GM23338 (cell line): ENCODE measurements around the gene CARF. TPM values are rescaled to one million over a fixed set of nuclear protein-coding genes. Genes with fewer than 3 reads are reported as not detected.

Source experiments
- ATAC-seq: fragments of 200-7000 bp; cut with Tn5 transposase; 3 replicates; pipeline ENCODE4 v1.9.1; 2020
- DNase-seq: peaks from one replicate; pipeline ENCODE4 v3.0.0-alpha.2; 2015; ENCODE audit warnings: low spot score
- H2AFZ ChIP-seq: fragments of 200-600 bp; sonication (generic); 2 replicates; pipeline ENCODE4 v1.8.0; 2016; ENCODE audit warnings: antibody characterized with exemption, mild to moderate bottlenecking, moderate library complexity
- H3F3A ChIP-seq: fragments of 200-600 bp; sonication (generic); replicated peaks from 2 replicates; pipeline ENCODE4 v1.8.0; 2017; ENCODE audit warnings: antibody characterized with exemption, mixed run types, low read depth
- H3K27ac ChIP-seq: fragments of 200-600 bp; sonication (generic); 2 replicates; pipeline ENCODE4 v1.6.1; 2016; ENCODE audit warnings: low read depth
- H3K27me3 ChIP-seq: fragments of 200-600 bp; sonication (generic); 2 replicates; pipeline ENCODE4 v1.8.0; 2016; ENCODE audit warnings: mild to moderate bottlenecking, mixed run types, moderate library complexity; ENCODE audit not compliant: insufficient read depth
- H3K36me3 ChIP-seq: fragments of 200-600 bp; sonication (generic); 2 replicates; pipeline ENCODE4 v1.8.0; 2016; ENCODE audit warnings: mild to moderate bottlenecking; ENCODE audit not compliant: insufficient read depth
- H3K4me1 ChIP-seq: fragments of 200-600 bp; sonication (generic); 2 replicates; pipeline ENCODE4 v1.8.0; 2016; ENCODE audit warnings: mild to moderate bottlenecking, moderate library complexity; ENCODE audit not compliant: insufficient read depth
- H3K4me2 ChIP-seq: fragments of 200-600 bp; sonication (generic); 2 replicates; pipeline ENCODE4 v1.7.1; 2017; ENCODE audit warnings: mixed run types
- H3K4me3 ChIP-seq: fragments of 200-600 bp; sonication (generic); 2 replicates; pipeline ENCODE4 v1.6.1; 2016; ENCODE audit warnings: mixed run types
- H3K79me2 ChIP-seq: fragments of 200-600 bp; sonication (generic); replicated peaks from 2 replicates; pipeline ENCODE4 v1.8.0; 2017; ENCODE audit warnings: mild to moderate bottlenecking; ENCODE audit not compliant: insufficient read depth
- H3K9me2 ChIP-seq: fragments of 200-600 bp; sonication (generic); 2 replicates; pipeline ENCODE4 v1.8.0; 2017; ENCODE audit not compliant: insufficient read depth
- H4K20me1 ChIP-seq: fragments of 200-600 bp; sonication (generic); replicated peaks from 2 replicates; pipeline ENCODE4 v1.8.0; 2017; ENCODE audit warnings: mild to moderate bottlenecking; ENCODE audit not compliant: insufficient read depth
- H3K27ac Mint-ChIP-seq: 2 replicates; pipeline ENCODE4 v1.8.0; 2020; ENCODE audit warnings: inconsistent platforms, mild to moderate bottlenecking, moderate library complexity, mixed read lengths
- H3K27me3 Mint-ChIP-seq: 3 replicates; pipeline ENCODE4 v1.8.0; 2022; ENCODE audit warnings: low read depth, mild to moderate bottlenecking, moderate library complexity, mixed read lengths, inconsistent platforms; ENCODE audit not compliant: insufficient read depth, poor library complexity
- H3K36me3 Mint-ChIP-seq: 3 replicates; pipeline ENCODE4 v1.8.0; 2021; ENCODE audit warnings: low read depth, mild to moderate bottlenecking, inconsistent platforms, moderate library complexity, mixed read lengths
- H3K4me1 Mint-ChIP-seq: 3 replicates; pipeline ENCODE4 v1.8.0; 2020; ENCODE audit warnings: mild to moderate bottlenecking, inconsistent platforms, mixed read lengths
- H3K4me3 Mint-ChIP-seq: 3 replicates; pipeline ENCODE4 v1.8.0; 2021; ENCODE audit warnings: moderate library complexity, mild to moderate bottlenecking, inconsistent platforms, mixed read lengths
- H3K9me3 Mint-ChIP-seq: 3 replicates; pipeline ENCODE4 v1.8.0; 2020; ENCODE audit warnings: moderate library complexity, mild to moderate bottlenecking, inconsistent platforms, mixed read lengths
- CREB1 ChIP-seq: fragments of 250-450 bp; sonication (Bioruptor Pico); IDR thresholded peaks from 2 replicates; pipeline ENCODE4 v1.5.0; 2020; ENCODE audit warnings: low read depth, mild to moderate bottlenecking, moderate library complexity
- CTCF ChIP-seq, 2 experiments: fragments of 200-600 bp in 1 of 2; sonication (generic) in 1 of 2; conservative IDR thresholded peaks; 2 replicates each; pipeline versions ENCODE4 v1.5.1 to v1.6.1; 2016 to 2017; ENCODE audit warnings: antibody characterized with exemption in 2 of 2, low read depth in 2 of 2, mild to moderate bottlenecking in 2 of 2, moderate library complexity in 1 of 2
- ETS1 ChIP-seq: IDR thresholded peaks from 2 replicates; pipeline ENCODE4 v1.6.1; 2016; ENCODE audit warnings: antibody characterized with exemption
- EZH2 ChIP-seq: fragments of 200-600 bp; sonication (generic); IDR thresholded peaks from one replicate; pipeline ENCODE4 v1.8.0; 2017; ENCODE audit warnings: antibody characterized with exemption, mild to moderate bottlenecking, low read depth; ENCODE audit not compliant: unreplicated experiment
- EZH2phosphoT487 ChIP-seq: fragments of 200-600 bp; sonication (generic); IDR thresholded peaks from one replicate; pipeline ENCODE4 v1.8.1; 2018; ENCODE audit warnings: antibody characterized with exemption; ENCODE audit not compliant: unreplicated experiment
- JUNB ChIP-seq: IDR thresholded peaks from one replicate; pipeline ENCODE4 v1.6.1; 2016; ENCODE audit warnings: antibody characterized with exemption; ENCODE audit not compliant: unreplicated experiment
- NANOG ChIP-seq: IDR thresholded peaks from 2 replicates; pipeline ENCODE4 v1.6.1; 2016; ENCODE audit warnings: antibody characterized with exemption, borderline replicate concordance
- POLR2AphosphoS5 ChIP-seq: IDR thresholded peaks from 2 replicates; pipeline ENCODE4 v1.6.1; 2016; ENCODE audit warnings: antibody characterized with exemption, low read depth
- REST ChIP-seq: IDR thresholded peaks from one replicate; pipeline ENCODE4 v1.6.1; 2018; ENCODE audit warnings: antibody characterized with exemption; ENCODE audit not compliant: unreplicated experiment
- STAT1 ChIP-seq: IDR thresholded peaks from one replicate; pipeline ENCODE4 v1.6.1; 2016; ENCODE audit warnings: antibody characterized with exemption; ENCODE audit not compliant: unreplicated experiment
- ZNF114 ChIP-seq: fragments of 250-450 bp; sonication (Bioruptor Pico); IDR thresholded peaks from 2 replicates; pipeline ENCODE4 v1.5.0; 2020; ENCODE audit warnings: mild to moderate bottlenecking, moderate library complexity
- ZNF331 ChIP-seq: fragments of 250-450 bp; sonication (Bioruptor Pico); IDR thresholded peaks from 2 replicates; pipeline ENCODE4 v1.5.0; 2020; ENCODE audit warnings: low read depth, mild to moderate bottlenecking, moderate library complexity
- ZNF462 ChIP-seq: fragments of 250-450 bp; sonication (Bioruptor Pico); IDR thresholded peaks from 2 replicates; pipeline ENCODE4 v1.5.0; 2020; ENCODE audit warnings: mild to moderate bottlenecking, moderate library complexity
- polyA plus RNA-seq: library from polyadenylated mRNA; unstranded; fragments of >200 nt; fragmentation: Nextera tagmentation; extraction: Ambion mirVana; gene quantifications from 2 replicates; pipeline ENCODE4 v1.2.1, GENCODE V29; 2016
- total RNA-seq: library from RNA; depleted of rRNA; stranded (reverse); fragments of >200 nt; shearing (Covaris generic); gene quantifications from 2 replicates; pipeline ENCODE4 v1.2.3, GENCODE V29; 2014

CARF gene
- total and polyA plus RNA-seq, 2 experiments from 2014 or later, result 1.7 to 3.3 TPM

GRCh38 chr2:203021991-203022390 lies 109.9 kb downstream of the CARF start:
- TF ChIP-seq ZNF331, result no peak
- no peak for TF ChIP-seq JUNB
- TF ChIP-seq EZH2phosphoT487, result no peak
- no peak for TF ChIP-seq STAT1
- no peak for TF ChIP-seq REST
- TF ChIP-seq CTCF (conservative IDR thresholded peaks at IDR 0.05; ENCODE audit: low read depth in 2 of 2), result no peak
- no peak for TF ChIP-seq ZNF462 (CRISPR knock-in tag)
- TF ChIP-seq NANOG, result no peak
- no peak for TF ChIP-seq EZH2
- no peak for TF ChIP-seq CREB1 (CRISPR knock-in tag)
- no peak for TF ChIP-seq POLR2AphosphoS5
- no peak for TF ChIP-seq ZNF114 (CRISPR knock-in tag)
- TF ChIP-seq ETS1, result no peak
- Mint-ChIP-seq H3K4me1 (peaks cover 9% of the 10 kb centered on the region), H3K36me3 (no peaks in the 10 kb centered on the region; the same call in 2 of the 3 replicates), H3K9me3 (no peaks in the 10 kb centered on the region), H3K27ac (no peak overlapping the region), H3K4me3 (no peak overlapping the region), H3K27me3 (no peaks in the 10 kb centered on the region)
- Histone ChIP-seq H4K20me1 (no peaks in the 10 kb centered on the region), H3K27ac (no peak overlapping the region), H3K27me3 (no peaks in the 10 kb centered on the region), H3K4me3 (no peak overlapping the region), H2AFZ (no peak overlapping the region), H3K36me3 (no peaks in the 10 kb centered on the region), H3F3A (no peaks in the 10 kb centered on the region), H3K4me2 (no peak overlapping the region), H3K79me2 (0 out of 2 replicates have a peak, but pooled peaks cover 3% of the 10 kb centered on the region), H3K9me2 (no peaks in the 10 kb centered on the region), H3K4me1 (0 out of 2 replicates have a peak, but pooled peaks cover 3% of the 10 kb centered on the region)
- ATAC-seq (no peak), DNase-seq (no peak)
